Trophoblast cell (in vitro differentiated cells and primary cell): Measurements from ENCODE around the gene GGCX.

Source experiments
- DNase-seq, 2 donors: peaks; one replicate each; pipeline ENCODE4 v3.0.0-alpha.2; 2016
- H2AFZ ChIP-seq: 2 replicates; pipeline ENCODE4 v1.6.1; 2013; ENCODE audit warnings: low read length, moderate library complexity, mild to moderate bottlenecking; ENCODE audit not compliant: insufficient read depth, poor library complexity
- H2AK5ac ChIP-seq: 2 replicates; pipeline ENCODE4 v1.6.1; 2013; ENCODE audit warnings: mild to moderate bottlenecking, low read length
- H2BK120ac ChIP-seq: 2 replicates; pipeline ENCODE4 v1.6.1; 2013; ENCODE audit warnings: low read length, mild to moderate bottlenecking, moderate library complexity; ENCODE audit not compliant: insufficient read depth, poor library complexity
- H2BK12ac ChIP-seq: 2 replicates; pipeline ENCODE4 v1.6.1; 2013; ENCODE audit warnings: mild to moderate bottlenecking, low read length, moderate library complexity
- H2BK5ac ChIP-seq: 2 replicates; pipeline ENCODE4 v1.6.1; 2013; ENCODE audit warnings: low read length, low read depth, moderate library complexity, mild to moderate bottlenecking; ENCODE audit not compliant: poor library complexity
- H3K14ac ChIP-seq: 2 replicates; pipeline ENCODE4 v1.6.1; 2013; ENCODE audit warnings: mild to moderate bottlenecking, low read length
- H3K18ac ChIP-seq: 2 replicates; pipeline ENCODE4 v1.6.1; 2013; ENCODE audit warnings: mild to moderate bottlenecking, low read length
- H3K23ac ChIP-seq: 2 replicates; pipeline ENCODE4 v1.6.1; 2013; ENCODE audit warnings: low read length
- H3K27ac ChIP-seq: 2 replicates; pipeline ENCODE4 v1.5.1; 2013; ENCODE audit warnings: low read depth, mild to moderate bottlenecking, inconsistent platforms, low read length, moderate library complexity
- H3K27me3 ChIP-seq: 2 replicates; pipeline ENCODE4 v1.6.1; 2013; ENCODE audit warnings: inconsistent platforms, mild to moderate bottlenecking, low read length, moderate library complexity; ENCODE audit not compliant: insufficient read depth
- H3K36me3 ChIP-seq, 2 experiments: 1 replicate in 1 of 2; 2 replicates in 1 of 2; pipeline ENCODE4 v1.6.1; 2013; ENCODE audit warnings: low read length in 2 of 2, mild to moderate bottlenecking in 2 of 2, moderate library complexity in 1 of 2; ENCODE audit not compliant: insufficient read depth in 2 of 2, control insufficient read depth in 1 of 2
- H3K4ac ChIP-seq: 2 replicates; pipeline ENCODE4 v1.6.1; 2013; ENCODE audit warnings: low read depth, mild to moderate bottlenecking, low read length, moderate library complexity
- H3K4me1 ChIP-seq, 2 experiments: 1 replicate in 1 of 2; 2 replicates in 1 of 2; pipeline ENCODE4 v1.6.1; 2013; ENCODE audit warnings: low read length in 2 of 2, mild to moderate bottlenecking in 2 of 2, moderate library complexity in 1 of 2; ENCODE audit not compliant: insufficient read depth in 2 of 2, control insufficient read depth in 1 of 2
- H3K4me2 ChIP-seq: 2 replicates; pipeline ENCODE4 v1.6.1; 2013; ENCODE audit warnings: inconsistent platforms, mild to moderate bottlenecking, low read length, moderate library complexity
- H3K4me3 ChIP-seq: 2 replicates; pipeline ENCODE4 v1.5.1; 2013; ENCODE audit warnings: mild to moderate bottlenecking, low read depth, low read length, inconsistent platforms
- H3K79me1 ChIP-seq: one replicate; pipeline ENCODE4 v1.6.1; 2013; ENCODE audit warnings: low read length
- H3K79me2 ChIP-seq: 2 replicates; pipeline ENCODE4 v1.6.1; 2013; ENCODE audit warnings: low read length, mild to moderate bottlenecking; ENCODE audit not compliant: control insufficient read depth, insufficient read depth, poor library complexity
- H3K9ac ChIP-seq: 2 replicates; pipeline ENCODE4 v1.6.1; 2013; ENCODE audit warnings: mild to moderate bottlenecking, low read length
- H3K9me3 ChIP-seq: 2 replicates; pipeline ENCODE4 v1.6.1; 2013; ENCODE audit warnings: low read depth, mild to moderate bottlenecking, control low read depth, inconsistent platforms, low read length; ENCODE audit not compliant: insufficient read depth
- H4K12ac ChIP-seq: 2 replicates; pipeline ENCODE4 v1.6.1; 2013; ENCODE audit warnings: low read depth, mild to moderate bottlenecking, low read length, moderate library complexity
- H4K8ac ChIP-seq: 2 replicates; pipeline ENCODE4 v1.6.1; 2013; ENCODE audit warnings: low read depth, mild to moderate bottlenecking, low read length, moderate library complexity
- H4K91ac ChIP-seq: one replicate; pipeline ENCODE4 v1.6.1; 2013; ENCODE audit warnings: low read depth, mild to moderate bottlenecking, low read length, moderate library complexity
- WGBS: extraction: QIAGEN DNeasy Blood & Tissue Kit; methylation state at CpG from one replicate; pipeline ENCODE4 v1.1.7; 2013; ENCODE audit warnings: missing lambda C conversion rate; ENCODE audit not compliant: insufficient read length, insufficient coverage; ENCODE audit errors: extremely low coverage; 5-methylcytosine and 5-hydroxymethylcytosine counted together

GGCX gene

DNA sequence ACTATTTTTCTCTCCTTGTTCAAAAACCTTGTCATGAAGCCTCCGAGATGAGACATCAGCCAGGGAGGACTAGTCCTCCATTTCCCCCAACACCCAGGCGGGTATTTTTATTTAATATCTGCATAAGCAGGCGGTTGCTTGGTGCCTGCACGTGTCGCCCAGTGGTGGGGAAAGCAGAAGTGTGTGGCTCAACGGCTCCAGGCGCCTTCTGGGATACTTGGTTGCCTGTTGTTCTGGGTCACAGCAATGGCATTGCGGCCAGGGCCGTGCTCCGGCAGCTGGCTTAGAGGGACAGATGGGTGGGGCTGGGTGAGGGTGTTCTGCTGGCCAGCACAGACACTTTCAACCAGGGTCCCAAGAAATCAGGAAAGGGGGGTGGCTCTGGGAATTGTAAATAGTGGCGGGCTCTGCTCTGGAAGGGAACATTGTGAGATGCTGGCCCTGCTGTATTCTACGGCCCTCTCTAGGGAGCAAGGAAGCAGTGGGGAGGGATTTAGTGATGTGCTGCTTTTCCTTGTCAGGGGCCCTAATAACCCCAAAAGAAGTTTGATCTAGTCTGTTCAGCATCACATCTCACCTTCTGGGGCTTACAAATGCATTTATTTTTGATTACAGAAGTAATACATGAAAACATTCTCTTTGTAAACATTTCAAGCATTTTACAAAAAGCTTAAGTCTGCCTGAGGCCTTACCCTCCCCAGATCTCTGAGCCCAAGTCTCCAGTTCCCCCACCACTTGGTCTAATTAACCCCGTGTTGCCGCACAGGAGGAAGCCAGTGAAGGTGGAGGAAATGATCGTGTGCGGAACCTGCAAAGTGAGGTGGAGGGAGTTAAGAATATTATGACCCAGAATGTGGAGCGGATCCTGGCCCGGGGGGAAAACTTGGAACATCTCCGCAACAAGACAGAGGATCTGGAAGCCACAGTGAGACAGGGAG is 17.2 kb upstream of the GGCX start:
- Histone ChIP-seq H3K23ac (no peak overlapping the region), H3K79me2 (peaks cover 6% of the 10 kb centered on the region), H2AK5ac (no peak overlapping the region), H3K4me2 (peak overlapping the region; percentile 82), H3K9ac (peak overlapping the region; percentile 60), H4K12ac (no peak overlapping the region), H4K8ac (no peak overlapping the region), H3K14ac (peak overlapping the region; percentile 57), H3K79me1 (peaks cover 4% of the 10 kb centered on the region), H2BK12ac (peak overlapping the region; percentile 16), H3K9me3 (no peaks in the 10 kb centered on the region), H3K4me3 (no peak overlapping the region), H3K4ac (peak overlapping the region; percentile 29), H3K18ac (peak overlapping the region; percentile 12), H2AFZ (peak overlapping the region; percentile 17), H3K27me3 (no peaks in the 10 kb centered on the region), H3K4me1 (peaks cover 24 to 25% of the 10 kb centered on the region in 2 experiments), H2BK120ac (no peak overlapping the region), H4K91ac (peak overlapping the region; percentile 25), H3K36me3 (peaks cover 8 to 10% of the 10 kb centered on the region in 2 experiments), H3K27ac (peak overlapping the region; percentile 68), H2BK5ac (peak overlapping the region; percentile 14)
- DNase-seq = peak; percentile 51 to 57
- WGBS = no CpG with 5 or more reads among the region's 19 CpGs

GRCh38 chr2:85577386-85578242 is 16.3 kb upstream of the GGCX start, which contains the start of gene VAMP8:
Gene VAMP8 (plus strand): TSS chr2:85577586. CDS start chr2:85577647, 61 bp downstream.
- DNase-seq = peak; percentile 89 to 91
- peak within 1 kb of the TSS; percentile 69 for H2AK5ac ChIP-seq
- H3K23ac ChIP-seq = no peak within 1 kb of the TSS
- H3K4me2 ChIP-seq = peak within 1 kb of the TSS; percentile 82
- peak within 1 kb of the TSS; percentile 69 for H3K4me3 ChIP-seq
- peak within 1 kb of the TSS; percentile 66 for H2BK12ac ChIP-seq
- peak within 1 kb of the TSS; percentile 71 for H4K12ac ChIP-seq
- peaks cover 24 to 25% of the 10 kb centered on the region in 2 experiments for H3K4me1 ChIP-seq
- H4K8ac ChIP-seq = peak within 1 kb of the TSS; percentile 93
- H2BK120ac ChIP-seq = peak within 1 kb of the TSS; percentile 73
- H3K79me1 ChIP-seq = peaks cover 4% of the 10 kb centered on the region
- WGBS = no CpG with 5 or more reads among the region's 19 CpGs
- no peaks in the 10 kb centered on the region for H3K9me3 ChIP-seq
- H2AFZ ChIP-seq = peak within 1 kb of the TSS; percentile 67
- H3K4ac ChIP-seq = peak within 1 kb of the TSS; percentile 43
- H3K27ac ChIP-seq = peak within 1 kb of the TSS; percentile 68
- peak within 1 kb of the TSS; percentile 60 for H3K9ac ChIP-seq
- H3K18ac ChIP-seq = peak within 1 kb of the TSS; percentile 74
- H3K27me3 ChIP-seq = no peaks in the 10 kb centered on the region
- H3K36me3 ChIP-seq = peaks cover 7 to 10% of the 10 kb centered on the region in 2 experiments
- H2BK5ac ChIP-seq = peak within 1 kb of the TSS; percentile 83
- peaks cover 6% of the 10 kb centered on the region for H3K79me2 ChIP-seq
- peak within 1 kb of the TSS; percentile 92 for H3K14ac ChIP-seq
- peak within 1 kb of the TSS; percentile 92 for H4K91ac ChIP-seq

GRCh38 chr2:85577063-85577385 is 15.7 kb upstream of the GGCX start:
- H3K18ac ChIP-seq = no peak overlapping the region
- no peak overlapping the region for H2BK12ac ChIP-seq
- no peak overlapping the region for H2BK120ac ChIP-seq
- H3K9me3 ChIP-seq = no peaks in the 10 kb centered on the region
- peak overlapping the region; percentile 21 for H3K4ac ChIP-seq
- no peak overlapping the region for H3K27ac ChIP-seq
- no peak overlapping the region for H3K9ac ChIP-seq
- no peak overlapping the region for H4K12ac ChIP-seq
- DNase-seq = no peak
- peaks cover 24 to 25% of the 10 kb centered on the region in 2 experiments for H3K4me1 ChIP-seq
- peaks cover 4% of the 10 kb centered on the region for H3K79me1 ChIP-seq
- no peak overlapping the region for H3K4me3 ChIP-seq
- no peak overlapping the region for H3K14ac ChIP-seq
- no CpG with 5 or more reads among the region's 3 CpGs for WGBS
- peak overlapping the region; percentile 82 for H3K4me2 ChIP-seq
- H3K23ac ChIP-seq = no peak overlapping the region
- no peak overlapping the region for H2AK5ac ChIP-seq
- H3K36me3 ChIP-seq = peaks cover 3 to 8% of the 10 kb centered on the region in 2 experiments
- H3K79me2 ChIP-seq = peaks cover 6% of the 10 kb centered on the region
- peak overlapping the region; percentile 57 for H4K91ac ChIP-seq
- peak overlapping the region; percentile 25 for H2AFZ ChIP-seq
- H3K27me3 ChIP-seq = no peaks in the 10 kb centered on the region
- peak overlapping the region; percentile 58 for H4K8ac ChIP-seq
- H2BK5ac ChIP-seq = no peak overlapping the region

DNA sequence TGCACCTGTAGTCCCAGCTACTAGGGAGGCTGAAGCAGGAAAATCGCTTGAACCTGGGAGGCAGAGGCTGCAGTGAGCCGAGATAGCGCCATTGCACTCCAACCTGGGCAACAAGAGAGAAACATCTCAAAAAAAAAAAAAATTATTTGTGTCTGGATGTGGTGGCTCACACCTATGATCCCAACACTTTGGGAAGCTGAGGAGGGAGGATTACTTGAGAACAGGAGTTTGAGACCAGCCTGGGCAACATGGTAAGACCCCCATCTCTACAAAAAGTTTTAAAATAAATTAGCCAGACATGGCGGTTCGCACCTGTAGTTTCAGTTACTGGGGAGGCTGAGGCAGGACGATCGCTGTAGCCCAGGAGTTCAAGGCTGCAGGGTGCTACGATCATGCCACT is 14.4 kb upstream of the GGCX start:
- H3K79me2 ChIP-seq = peaks cover 6% of the 10 kb centered on the region
- peaks cover 4% of the 10 kb centered on the region for H3K79me1 ChIP-seq
- peaks cover 0 to 3% of the 10 kb centered on the region in 2 experiments for H3K36me3 ChIP-seq
- H3K4me1 ChIP-seq = peaks cover 24 to 25% of the 10 kb centered on the region in 2 experiments
- DNase-seq = no peak
- no peak overlapping the region for H2BK12ac ChIP-seq
- no peak overlapping the region for H3K14ac ChIP-seq
- H4K12ac ChIP-seq = no peak overlapping the region
- no peak overlapping the region for H2BK120ac ChIP-seq
- H3K23ac ChIP-seq = no peak overlapping the region
- no peak overlapping the region for H3K9ac ChIP-seq
- no peak overlapping the region for H2AFZ ChIP-seq
- H4K91ac ChIP-seq = no peak overlapping the region
- H3K4ac ChIP-seq = no peak overlapping the region
- no peaks in the 10 kb centered on the region for H3K9me3 ChIP-seq
- H2BK5ac ChIP-seq = no peak overlapping the region
- no peak overlapping the region for H3K27ac ChIP-seq
- no peak overlapping the region for H3K4me2 ChIP-seq
- H3K18ac ChIP-seq = no peak overlapping the region
- WGBS = no CpG with 5 or more reads among the region's 8 CpGs
- H3K4me3 ChIP-seq = no peak overlapping the region
- no peak overlapping the region for H2AK5ac ChIP-seq
- H4K8ac ChIP-seq = no peak overlapping the region
- H3K27me3 ChIP-seq = no peaks in the 10 kb centered on the region
